ENCODE results near the gene WDR33. TPM values are rescaled to one million over a fixed set of nuclear protein-coding genes. Genes with fewer than 3 reads are reported as not detected.

Gene WDR33
- total RNA-seq, 2 experiments from 2014 or later = 59.8 to 61.5 TPM

DNA sequence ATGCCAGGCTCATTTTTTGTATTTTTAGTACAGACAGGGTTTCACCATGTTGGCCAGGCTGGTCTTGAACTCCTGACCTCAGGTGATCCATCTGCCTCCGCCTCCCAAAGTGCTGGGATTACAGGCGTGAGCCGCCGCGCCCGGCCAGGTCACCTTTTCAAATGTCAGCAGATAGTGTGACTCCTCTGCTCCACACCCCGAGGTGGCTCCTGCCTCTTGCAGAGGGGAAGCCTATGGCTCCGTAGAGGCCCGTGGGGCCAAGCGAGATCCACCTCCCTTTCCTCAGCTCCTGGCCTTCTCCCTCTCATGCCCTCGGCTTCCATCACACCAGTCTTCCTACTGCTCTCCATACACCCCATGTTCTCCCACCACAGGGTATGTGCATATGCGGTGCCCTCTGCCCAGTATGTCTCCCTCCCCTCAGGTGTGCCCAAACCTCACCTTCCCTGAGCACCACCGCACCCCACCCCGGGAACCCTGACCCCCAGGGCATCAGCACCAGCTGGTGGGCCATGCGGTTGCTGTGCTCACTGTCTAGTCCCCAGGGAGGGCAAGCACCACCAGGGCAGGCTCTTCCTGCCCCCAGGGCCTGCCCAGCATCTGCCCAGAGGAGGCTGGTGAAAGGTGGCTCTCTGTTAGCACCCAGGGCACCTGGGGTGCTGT, 154.3 kb downstream of the WDR33 start:
- H3K36me3 ChIP-seq (ENCODE audit: insufficient read depth, low read length) = no peaks in the 10 kb centered on the region
- ATAC-seq (ENCODE audit: poor library complexity) (no peak), DNase-seq (no peak)
- ChIA-PET CTCF (interaction anchor here (1.6 kb wide), 1 partner anchor 65 kb away, joined by 5 read pairs; no protein-coding TSS in a partner anchor), POLR2A (interaction anchor here (0.6 kb wide), 1 partner anchor 46 kb away, joined by 3 read pairs; no protein-coding TSS in a partner anchor)
- Mint-ChIP-seq H3K4me3 (no peak overlapping the region), H3K4me1 (ENCODE audit: low read depth) (no peaks in the 10 kb centered on the region), H3K27ac (no peak overlapping the region), H3K27me3 (peaks cover 18% of the 10 kb centered on the region), H3K36me3 (ENCODE audit: low read depth) (no peaks in the 10 kb centered on the region), H3K9me3 (no peaks in the 10 kb centered on the region)
- H3K27ac ChIP-seq (ENCODE audit: low read depth in 1 of 2, low read length in 2 of 2) = no peak overlapping the region
- intact Hi-C loops (cut with DNase I, micrococcal nuclease) = no loop called here
- peaks cover 0 to under 1% of the 10 kb centered on the region in 2 experiments for H3K27me3 ChIP-seq (ENCODE audit: control insufficient read depth in 1 of 2, insufficient read depth in 2 of 2, low read length in 2 of 2)
- H3K4me1 ChIP-seq (ENCODE audit: insufficient read depth, low read length) = no peaks in the 10 kb centered on the region
- H3K4me3 ChIP-seq (ENCODE audit: low read length) = no peak overlapping the region
- peaks cover 0 to 8% of the 10 kb centered on the region in 2 experiments for H3K9me3 ChIP-seq (ENCODE audit: control insufficient read depth in 1 of 2, insufficient read depth in 1 of 2, low read length in 2 of 2)
- TF ChIP-seq, protein P1, sequence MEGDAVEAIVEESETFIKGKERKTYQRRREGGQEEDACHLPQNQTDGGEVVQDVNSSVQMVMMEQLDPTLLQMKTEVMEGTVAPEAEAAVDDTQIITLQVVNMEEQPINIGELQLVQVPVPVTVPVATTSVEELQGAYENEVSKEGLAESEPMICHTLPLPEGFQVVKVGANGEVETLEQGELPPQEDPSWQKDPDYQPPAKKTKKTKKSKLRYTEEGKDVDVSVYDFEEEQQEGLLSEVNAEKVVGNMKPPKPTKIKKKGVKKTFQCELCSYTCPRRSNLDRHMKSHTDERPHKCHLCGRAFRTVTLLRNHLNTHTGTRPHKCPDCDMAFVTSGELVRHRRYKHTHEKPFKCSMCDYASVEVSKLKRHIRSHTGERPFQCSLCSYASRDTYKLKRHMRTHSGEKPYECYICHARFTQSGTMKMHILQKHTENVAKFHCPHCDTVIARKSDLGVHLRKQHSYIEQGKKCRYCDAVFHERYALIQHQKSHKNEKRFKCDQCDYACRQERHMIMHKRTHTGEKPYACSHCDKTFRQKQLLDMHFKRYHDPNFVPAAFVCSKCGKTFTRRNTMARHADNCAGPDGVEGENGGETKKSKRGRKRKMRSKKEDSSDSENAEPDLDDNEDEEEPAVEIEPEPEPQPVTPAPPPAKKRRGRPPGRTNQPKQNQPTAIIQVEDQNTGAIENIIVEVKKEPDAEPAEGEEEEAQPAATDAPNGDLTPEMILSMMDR (IDR thresholded peaks at IDR 0.05) = no peak

DNA sequence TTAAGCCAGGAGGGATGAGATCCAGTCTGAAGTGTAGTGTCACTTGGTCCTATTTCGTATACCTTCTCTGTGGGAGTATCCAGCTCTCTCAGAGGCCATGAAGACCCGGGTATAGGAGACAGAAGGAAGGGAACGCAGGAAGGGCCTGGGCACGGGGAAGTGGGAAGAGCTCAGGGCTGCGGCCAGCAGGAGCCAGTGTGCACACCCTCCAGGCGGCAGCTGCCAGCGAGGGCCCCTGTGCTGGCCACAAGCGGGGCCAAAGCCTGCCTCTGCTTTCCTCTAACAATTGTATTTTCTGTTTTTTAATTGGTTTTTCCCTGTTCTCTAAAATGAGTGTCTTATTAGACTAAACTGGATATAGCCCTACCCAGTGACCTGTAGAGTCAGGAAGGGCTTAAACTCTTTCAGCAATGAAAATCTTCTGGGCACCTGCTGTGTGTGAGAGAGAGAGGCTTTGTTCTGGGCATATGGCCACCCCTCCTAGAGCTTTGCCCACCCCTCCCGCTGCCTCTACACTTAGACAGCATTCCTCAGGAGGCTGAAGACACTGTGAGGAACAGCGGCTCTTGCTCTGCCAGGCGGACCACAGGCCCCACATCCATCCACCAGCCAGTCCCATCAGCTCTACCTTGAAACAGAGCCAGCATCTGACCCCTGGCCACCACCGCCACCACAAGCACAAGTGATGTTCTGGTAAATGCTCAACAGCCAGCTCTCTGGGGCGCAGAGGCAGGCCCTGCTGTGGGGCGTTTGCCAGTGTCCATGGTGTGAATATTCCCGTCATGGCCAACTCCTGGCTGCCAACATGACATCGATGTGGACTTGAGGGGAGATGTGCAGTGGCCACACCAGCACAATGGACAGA, 155.5 kb downstream of the WDR33 start:
- intact Hi-C loops (cut with DNase I, micrococcal nuclease) = no loop called here
- H3K9me3 ChIP-seq (ENCODE audit: control insufficient read depth in 1 of 2, insufficient read depth in 1 of 2, low read length in 2 of 2) = peaks cover 0 to 8% of the 10 kb centered on the region in 2 experiments
- no peaks in the 10 kb centered on the region for H3K36me3 Mint-ChIP-seq (ENCODE audit: low read depth)
- no peak for DNase-seq
- H3K9me3 Mint-ChIP-seq = no peaks in the 10 kb centered on the region
- H3K4me1 Mint-ChIP-seq (ENCODE audit: low read depth) = no peaks in the 10 kb centered on the region
- ChIA-PET CTCF (interaction anchor here (1.6 kb wide), 1 partner anchor 64 kb away, joined by 5 read pairs; no protein-coding TSS in a partner anchor), POLR2A (no interaction called here)
- no peak overlapping the region for H3K4me3 Mint-ChIP-seq
- ATAC-seq (ENCODE audit: poor library complexity) = no peak
- no peaks in the 10 kb centered on the region for H3K36me3 ChIP-seq (ENCODE audit: insufficient read depth, low read length)
- H3K27ac Mint-ChIP-seq = no peak overlapping the region
- H3K27me3 ChIP-seq (ENCODE audit: control insufficient read depth in 1 of 2, insufficient read depth in 2 of 2, low read length in 2 of 2) = no peaks in the 10 kb centered on the region
- H3K27ac ChIP-seq (ENCODE audit: low read depth in 1 of 2, low read length in 2 of 2) = no peak overlapping the region
- H3K4me3 ChIP-seq (ENCODE audit: low read length) = no peak overlapping the region
- H3K4me1 ChIP-seq (ENCODE audit: insufficient read depth, low read length) = no peaks in the 10 kb centered on the region
- peaks cover 6% of the 10 kb centered on the region for H3K27me3 Mint-ChIP-seq
- TF ChIP-seq, protein P1 (IDR thresholded peaks at IDR 0.05) = no peak

DNA sequence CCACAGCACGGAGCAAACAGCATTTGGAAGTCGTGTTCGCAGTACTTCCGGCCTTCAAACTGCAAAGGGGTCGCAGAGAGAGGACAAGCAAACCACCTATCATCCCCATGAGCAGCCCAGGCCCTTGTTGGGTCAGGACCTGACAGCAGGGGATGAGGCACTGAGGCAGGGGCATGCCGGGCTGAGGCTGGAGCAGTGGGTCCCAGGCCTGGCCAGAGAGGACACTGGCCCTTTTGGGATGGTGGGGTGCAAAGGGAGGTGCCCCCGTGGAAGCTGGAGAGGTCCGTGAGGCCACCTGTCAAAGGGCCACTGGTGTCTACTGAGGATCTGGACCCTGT, 156.2 kb downstream of the WDR33 start:
- intact Hi-C loops (cut with DNase I, micrococcal nuclease) = no loop called here
- Histone ChIP-seq H3K9me3 (ENCODE audit: control insufficient read depth in 1 of 2, insufficient read depth in 1 of 2, low read length in 2 of 2) (peaks cover 0 to 8% of the 10 kb centered on the region in 2 experiments), H3K27ac (ENCODE audit: low read depth in 1 of 2, low read length in 2 of 2) (no peak overlapping the region), H3K36me3 (ENCODE audit: insufficient read depth, low read length) (no peaks in the 10 kb centered on the region), H3K27me3 (ENCODE audit: control insufficient read depth in 1 of 2, insufficient read depth in 2 of 2, low read length in 2 of 2) (no peaks in the 10 kb centered on the region), H3K4me3 (ENCODE audit: low read length) (no peak overlapping the region), H3K4me1 (ENCODE audit: insufficient read depth, low read length) (peaks cover 2% of the 10 kb centered on the region)
- ChIA-PET POLR2A (no interaction called here), CTCF (interaction anchor here (1.6 kb wide), 1 partner anchor 63 kb away, joined by 5 read pairs; no protein-coding TSS in a partner anchor)
- no peak for ATAC-seq (ENCODE audit: poor library complexity)
- H3K36me3 Mint-ChIP-seq (ENCODE audit: low read depth) = no peaks in the 10 kb centered on the region
- H3K4me3 Mint-ChIP-seq = no peak overlapping the region
- no peak for DNase-seq
- H3K4me1 Mint-ChIP-seq (ENCODE audit: low read depth) = peaks cover 1% of the 10 kb centered on the region
- TF ChIP-seq, protein P1 (IDR thresholded peaks at IDR 0.05) = no peak
- peaks cover under 1% of the 10 kb centered on the region for H3K27me3 Mint-ChIP-seq
- H3K27ac Mint-ChIP-seq = no peak overlapping the region
- no peaks in the 10 kb centered on the region for H3K9me3 Mint-ChIP-seq
